Heart right ventricle (tissue), 16 donors: Measurements from ENCODE around the gene PRPF6. TPM values are rescaled to one million over a fixed set of nuclear protein-coding genes. Genes with fewer than 3 reads are reported as not detected.

Source experiments
- ATAC-seq, 8 donors: fragments of 200-7000 bp; cut with Tn5 transposase; one replicate each; pipeline ENCODE4 v1.9.1; 2020; ENCODE audit warnings: mild to moderate bottlenecking in 8 of 8, moderate library complexity in 8 of 8, moderate number of reproducible peaks in 1 of 8
- DNase-seq, 2 donors: peaks; one replicate each; pipeline ENCODE4 v3.0.0-alpha.2; 2020
- H3K27ac ChIP-seq, 10 donors: fragments of 200-600 bp; sonication (generic) in 2 of 10; one replicate each; pipeline versions ENCODE4 v1.5.0 to v1.8.0; 2020 to 2022; ENCODE audit warnings: mild to moderate bottlenecking in 3 of 10
- H3K27me3 ChIP-seq, 7 donors: fragments of 200-600 bp; one replicate each; pipeline ENCODE4 v1.8.0; 2021 to 2022; ENCODE audit warnings: mild to moderate bottlenecking in 2 of 7
- H3K36me3 ChIP-seq, 9 donors: fragments of 200-600 bp; sonication (generic) in 1 of 9; one replicate each; pipeline versions ENCODE4 v1.5.0 to v1.8.0; 2020 to 2022; ENCODE audit warnings: mild to moderate bottlenecking in 2 of 9
- H3K4me1 ChIP-seq, 9 donors: fragments of 200-600 bp; sonication (generic) in 1 of 9; one replicate each; pipeline versions ENCODE4 v1.5.0 to v1.8.0; 2020 to 2022; ENCODE audit warnings: mild to moderate bottlenecking in 4 of 9
- H3K4me3 ChIP-seq, 10 donors: fragments of 200-600 bp; sonication (generic) in 2 of 10; one replicate each; pipeline versions ENCODE4 v1.5.0 to v1.8.0; 2020 to 2022; ENCODE audit warnings: mild to moderate bottlenecking in 7 of 10, moderate library complexity in 2 of 10
- H3K9me3 ChIP-seq, 11 donors: fragments of 200-600 bp in 10 of 11; sonication (generic) in 2 of 11; one replicate each; pipeline versions ENCODE4 v1.5.0 to v1.8.0; 2013 to 2022; ENCODE audit warnings: mild to moderate bottlenecking in 2 of 11, control low read depth in 1 of 11, moderate library complexity in 1 of 11
- WGBS, 2 donors: extraction: QIAGEN DNeasy Blood & Tissue Kit; methylation state at CpG; one replicate each; pipeline ENCODE4 v1.1.7; 2013; ENCODE audit warnings: inconsistent platforms in 1 of 2; 5-methylcytosine and 5-hydroxymethylcytosine counted together
- intact Hi-C, 10 donors: fragments of 100-400 bp; cut with DNase I; formaldehyde crosslinking; loops; one replicate each; pipeline versions ENCODE4 v1.11.1 to v1.14.2; 2022
- polyA plus RNA-seq, 2 donors: library from polyadenylated mRNA; stranded (reverse); fragments of 200-250 nt; gene quantifications; one replicate each; pipeline ENCODE4 v1.2.3, GENCODE V29; 2013
- total RNA-seq, 10 donors: library from RNA; stranded (reverse); fragmentation: NEBNext Ultra II Directional in 3 of 10; extraction: Animal tissue kit (Norgen Biotek cat#: 25700) in 3 of 10; gene quantifications; one replicate each; pipeline versions ENCODE4 v1.2.1 to v1.2.4, GENCODE V29; 2021 to 2023
- TF ChIP-seq, protein P1 (sequence below), 9 donors: fragments of 200-600 bp; sonication (generic) in 2 of 9; IDR thresholded peaks; one replicate each; pipeline versions ENCODE4 v1.5.0 to v1.8.0; 2021 to 2022; ENCODE audit warnings: antibody characterized with exemption in 9 of 9, mild to moderate bottlenecking in 5 of 9, moderate library complexity in 1 of 9
- donor health status: Arrhythmogenic right ventricular cardiomyopathy.
- donor health status: ischemic (EF 13 %, LVEDD 7.1; RV severe dilation, severe dysfunction).
- donor health status: healthy with polysubstance abuse.
- donor health status: DM: no; HTN: yes; CAD: no.
- donor health status: DM: no; HTN: no; CAD: no.
- donor health status: ischemic (EF 25% LVEDD 6.9; RV normal size, moderate dysfunction).
- donor health status: ischemic (EF 25% LVEDD 5.7; RV mildly dilated, moderate dysfunction).
- donor health status: healthy.
- donor health status: DM: yes; HTN: yes; CAD: no.
- donor health status: Ischemic cardiomyopathy.
- donor health status: ischemic (EF 35%, LVEDD 5.7; RV mildly dilated, moderate dysfunction).
- donor health status: nonischemic (EF 11% LVEDD 7.7; RV severe dilation, severe dysfunction).
- donor health status: DM: yes; HTN: yes; CAD: no.
- donor health status: PGD.
- donor health status: ischemic (EF 29% LVEDD 5.4; RV normal size, mild dysfunction).
- donor health status: nonischemic (EF 23%, LVEDD 6.1; RV moderate dilation, normal function).

The PRPF6 gene
- total and polyA plus RNA-seq, 12 donors = 27.8 to 53.6 (median 48.1) TPM

DNA sequence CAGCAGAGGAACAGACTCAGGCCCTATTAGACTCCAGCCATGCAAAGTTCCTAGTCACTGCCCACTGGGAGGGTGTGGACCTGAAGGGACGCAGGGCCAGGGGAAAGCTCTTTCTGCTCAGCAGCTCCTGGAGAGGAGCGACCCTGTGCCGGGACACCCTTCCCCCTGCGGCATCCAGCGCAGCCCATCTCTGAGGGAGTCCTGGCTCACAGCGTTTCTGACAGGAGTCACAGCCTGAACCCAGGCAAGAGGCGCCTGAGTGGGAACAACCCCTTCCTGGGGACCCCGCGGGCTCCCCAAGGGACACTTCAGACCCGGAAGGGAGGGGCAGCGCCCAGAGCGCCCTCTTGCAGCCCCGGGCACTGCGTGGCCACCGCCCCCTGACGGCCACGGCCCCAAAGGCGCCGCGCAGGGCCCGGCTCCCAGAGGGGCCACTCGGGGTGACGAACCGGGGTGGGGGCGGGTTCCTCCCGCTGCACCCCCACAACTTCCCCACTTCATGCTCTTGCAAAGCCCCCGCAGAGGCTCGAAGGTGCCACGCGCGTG, 25.6 kb upstream of the PRPF6 start:
- TF ChIP-seq, protein P1, sequence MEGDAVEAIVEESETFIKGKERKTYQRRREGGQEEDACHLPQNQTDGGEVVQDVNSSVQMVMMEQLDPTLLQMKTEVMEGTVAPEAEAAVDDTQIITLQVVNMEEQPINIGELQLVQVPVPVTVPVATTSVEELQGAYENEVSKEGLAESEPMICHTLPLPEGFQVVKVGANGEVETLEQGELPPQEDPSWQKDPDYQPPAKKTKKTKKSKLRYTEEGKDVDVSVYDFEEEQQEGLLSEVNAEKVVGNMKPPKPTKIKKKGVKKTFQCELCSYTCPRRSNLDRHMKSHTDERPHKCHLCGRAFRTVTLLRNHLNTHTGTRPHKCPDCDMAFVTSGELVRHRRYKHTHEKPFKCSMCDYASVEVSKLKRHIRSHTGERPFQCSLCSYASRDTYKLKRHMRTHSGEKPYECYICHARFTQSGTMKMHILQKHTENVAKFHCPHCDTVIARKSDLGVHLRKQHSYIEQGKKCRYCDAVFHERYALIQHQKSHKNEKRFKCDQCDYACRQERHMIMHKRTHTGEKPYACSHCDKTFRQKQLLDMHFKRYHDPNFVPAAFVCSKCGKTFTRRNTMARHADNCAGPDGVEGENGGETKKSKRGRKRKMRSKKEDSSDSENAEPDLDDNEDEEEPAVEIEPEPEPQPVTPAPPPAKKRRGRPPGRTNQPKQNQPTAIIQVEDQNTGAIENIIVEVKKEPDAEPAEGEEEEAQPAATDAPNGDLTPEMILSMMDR (IDR thresholded peaks at IDR 0.05) = peak in 8 of 9 donors; percentile 15 to 70 (median 49)
- peaks cover 29 to 72% (median 66%) of the 10 kb centered on the region in 9 donors for H3K4me1 ChIP-seq
- WGBS, 2 donors = 0% methylated on average over 30 to 31 of the region's 31 CpGs

DNA sequence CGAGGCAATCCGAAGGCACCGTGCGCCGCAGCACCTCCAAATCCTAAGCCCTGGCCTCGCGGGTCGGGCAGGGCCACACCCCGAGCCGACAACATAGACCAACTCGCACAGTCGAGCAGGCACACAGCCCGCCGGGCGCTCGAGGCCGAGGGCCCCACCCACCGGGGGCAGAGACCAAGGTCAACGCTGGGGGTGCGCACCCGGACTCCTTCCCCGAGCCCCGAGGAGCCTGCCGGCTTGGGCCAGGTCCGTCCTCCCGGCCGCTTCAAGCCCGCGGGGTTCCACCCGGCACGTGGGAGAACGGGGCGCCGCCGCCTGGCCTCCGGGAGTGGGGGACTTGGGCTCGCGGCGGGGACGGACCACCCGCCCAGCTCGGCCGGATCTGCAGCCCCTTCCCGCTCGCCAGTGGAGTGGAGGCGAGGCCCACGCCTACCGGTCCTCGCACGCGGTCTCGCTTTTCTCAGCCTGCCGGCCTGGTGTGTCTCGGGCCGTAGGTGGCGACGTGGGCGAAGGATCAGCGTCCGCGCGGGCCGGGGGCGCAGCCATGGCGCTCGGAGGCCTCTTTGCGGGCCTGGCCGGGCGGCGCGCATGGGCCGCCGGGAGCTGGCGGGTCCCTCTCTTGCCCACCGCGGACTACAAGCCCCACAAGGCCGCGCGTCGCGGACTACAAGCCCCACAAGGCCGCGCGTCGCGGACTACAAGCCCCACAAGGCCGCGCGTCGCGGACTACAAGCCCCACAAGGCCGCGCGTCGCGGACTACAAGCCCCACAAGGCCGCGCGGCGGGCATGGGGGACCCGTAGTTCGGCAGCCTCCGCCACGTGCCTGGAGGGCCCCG, 24.9 kb upstream of the PRPF6 start, which contains the start of gene UCKL1:
Gene UCKL1, minus strand, starts transcription at position 590 of the 837 bp plus-strand sequence. Its CDS starts 44 bp downstream, at position 546.
- H3K27ac ChIP-seq = peak within 1 kb of the TSS; percentile 92 to 98 (median 96)
- H3K36me3 ChIP-seq = peaks cover 0 to 20% (median under 1%) of the 10 kb centered on the region in 9 donors
- H3K4me1 ChIP-seq = peaks cover 25 to 65% (median 59%) of the 10 kb centered on the region in 9 donors
- intact Hi-C loops = loop anchor here in 3 of 10 donors (1.0 to 5.0 kb wide), 3 partner anchors 47 to 404 kb away; partner anchors contain the start of genes DNAJC5 (in 1 of the 3) and FNDC11 (in 1 of the 3)
- ATAC-seq (peak; percentile 81 to 91 (median 85)), DNase-seq (peak; percentile 92 to 93)
- peak within 1 kb of the TSS; percentile 76 to 100 (median 96) for H3K4me3 ChIP-seq
- TF ChIP-seq, protein P1 (IDR thresholded peaks at IDR 0.05) = peak in 5 of 9 donors; percentile 5 to 43 (median 23)
- H3K9me3 ChIP-seq = no peaks in the 10 kb centered on the region
- 0 to 1% methylated on average over 89 to 105 of the region's 105 CpGs for WGBS, 2 donors
- no peaks in the 10 kb centered on the region for H3K27me3 ChIP-seq

More for the DNA sequence above, 25.6 kb upstream of the PRPF6 start:
- no peaks in the 10 kb centered on the region for H3K9me3 ChIP-seq
- peak; percentile 16 to 44 (median 26) for ATAC-seq
- H3K27ac ChIP-seq = peak overlapping the region; percentile 92 to 98 (median 96)
- intact Hi-C loops = loop anchor here in 2 of 10 donors (5.0 kb wide), 2 partner anchors 58 to 403 kb away; partner anchors contain the start of genes DNAJC5 (in 1 of the 2) and FNDC11 (in 1 of the 2)
- DNase-seq = peak in 1 of 2 donors; percentile 65
- H3K36me3 ChIP-seq = peaks cover 0 to 17% (median 0%) of the 10 kb centered on the region in 9 donors
- peak overlapping the region; percentile 76 to 100 (median 96) for H3K4me3 ChIP-seq
- H3K27me3 ChIP-seq = no peaks in the 10 kb centered on the region

DNA sequence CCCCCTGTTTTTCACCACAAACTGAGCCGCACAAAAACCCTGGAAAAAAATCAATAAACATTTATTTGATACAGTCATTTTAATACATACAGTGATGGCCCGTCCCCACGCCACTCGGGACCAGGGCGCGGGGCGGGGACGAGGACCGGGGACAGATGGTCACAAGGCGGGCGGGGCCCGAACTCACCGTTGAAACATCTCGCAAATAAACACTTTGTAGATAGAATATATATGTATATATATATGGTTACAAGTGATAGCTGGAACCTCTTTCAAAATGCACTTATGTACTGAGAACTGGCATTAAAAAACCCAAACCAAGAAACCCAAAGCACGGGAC, 24.3 kb upstream of the PRPF6 start:
- ATAC-seq (no peak), DNase-seq (no peak)
- peaks cover 22 to 59% (median 53%) of the 10 kb centered on the region in 9 donors for H3K4me1 ChIP-seq
- peak overlapping the region in 9 of 10 donors; percentile 15 to 96 (median 56) for H3K27ac ChIP-seq
- H3K4me3 ChIP-seq = peak overlapping the region in 9 of 10 donors; percentile 43 to 100 (median 95)
- intact Hi-C loops = loop anchor here in 3 of 10 donors (1.0 to 5.0 kb wide), 3 partner anchors 47 to 404 kb away; partner anchors contain the start of genes DNAJC5 (in 1 of the 3) and FNDC11 (in 1 of the 3)
- H3K9me3 ChIP-seq = no peaks in the 10 kb centered on the region
- 0 to 1% methylated on average over 15 of the region's 15 CpGs for WGBS, 2 donors
- TF ChIP-seq, protein P1 (IDR thresholded peaks at IDR 0.05) = no peak
- peaks cover 0 to 26% (median 7%) of the 10 kb centered on the region in 9 donors for H3K36me3 ChIP-seq
- no peaks in the 10 kb centered on the region for H3K27me3 ChIP-seq
